ENCODE measurements around the gene RARS2.

GRCh38 chr6:87590417-87590880 lies 662 bp upstream of the RARS2 start:
- TF ChIP-seq CTCF (IDR thresholded peaks at IDR 0.05; ENCODE audit: low read length) (no peak), EZH2 (IDR thresholded peaks at IDR 0.05; ENCODE audit: borderline replicate concordance, low read length) (no peak)
